GM18508 (cell line): ENCODE data around the gene ANKRD49.

Source experiments
- ATAC-seq: cut with Tn5 transposase; IDR thresholded peaks from one replicate; pipeline ENCODE4 v1.9.1; 2021; ENCODE audit warnings: moderate number of reproducible peaks; ENCODE audit not compliant: insufficient read depth, unreplicated experiment

ANKRD49 gene, protein sequence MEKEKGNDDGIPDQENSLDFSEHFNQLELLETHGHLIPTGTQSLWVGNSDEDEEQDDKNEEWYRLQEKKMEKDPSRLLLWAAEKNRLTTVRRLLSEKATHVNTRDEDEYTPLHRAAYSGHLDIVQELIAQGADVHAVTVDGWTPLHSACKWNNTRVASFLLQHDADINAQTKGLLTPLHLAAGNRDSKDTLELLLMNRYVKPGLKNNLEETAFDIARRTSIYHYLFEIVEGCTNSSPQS

DNA sequence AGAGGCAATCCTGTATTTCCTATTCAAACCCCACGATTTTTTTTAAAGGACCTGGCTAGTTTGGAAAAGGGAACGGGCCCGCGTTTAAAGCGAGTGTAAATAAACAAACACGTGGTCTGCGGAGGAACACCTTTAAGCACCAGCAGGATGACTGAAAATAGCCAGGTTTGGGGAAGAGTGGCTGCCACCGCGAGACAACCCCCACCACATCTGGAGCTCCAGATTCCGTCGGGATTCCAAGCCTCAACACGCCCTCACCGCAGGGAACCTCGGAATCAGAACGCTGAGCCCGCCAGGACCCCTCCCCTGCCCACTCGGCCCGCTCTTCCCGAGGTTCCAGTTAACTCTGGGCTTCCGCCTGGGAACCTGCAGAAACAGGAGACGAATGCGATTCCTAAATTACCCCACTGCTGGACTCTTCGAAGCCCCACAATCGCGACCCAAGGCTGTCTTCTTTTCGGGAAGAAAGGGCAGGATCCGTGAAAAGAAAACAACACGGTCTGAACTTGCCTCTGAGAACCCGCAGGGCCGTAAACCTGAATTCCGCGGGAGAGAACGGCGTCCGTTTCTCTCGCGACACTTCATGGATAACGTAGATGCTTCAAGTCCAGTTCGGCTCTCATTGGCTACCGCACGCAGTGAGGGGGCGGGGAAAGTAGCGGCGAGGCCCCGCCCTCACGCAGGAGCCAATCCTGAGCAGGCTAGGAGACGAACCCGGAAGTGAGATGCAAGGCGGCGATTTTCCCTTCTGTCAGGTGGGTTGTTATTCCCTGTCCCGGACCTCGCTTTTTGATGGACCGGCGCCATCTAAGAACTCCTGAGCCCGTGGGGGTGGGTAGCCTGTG lies at the start of gene ANKRD49, which contains the start of gene MRE11:
Gene ANKRD49 (plus strand): TSS at position 704 of the 845 bp plus-strand sequence. CDS start 2,710 bp downstream, outside the sequence.
Gene MRE11 (minus strand): TSS at position 564 of the 845 bp plus-strand sequence. CDS start 1,043 bp downstream, outside the sequence.
- peak; percentile 99 for ATAC-seq

DNA sequence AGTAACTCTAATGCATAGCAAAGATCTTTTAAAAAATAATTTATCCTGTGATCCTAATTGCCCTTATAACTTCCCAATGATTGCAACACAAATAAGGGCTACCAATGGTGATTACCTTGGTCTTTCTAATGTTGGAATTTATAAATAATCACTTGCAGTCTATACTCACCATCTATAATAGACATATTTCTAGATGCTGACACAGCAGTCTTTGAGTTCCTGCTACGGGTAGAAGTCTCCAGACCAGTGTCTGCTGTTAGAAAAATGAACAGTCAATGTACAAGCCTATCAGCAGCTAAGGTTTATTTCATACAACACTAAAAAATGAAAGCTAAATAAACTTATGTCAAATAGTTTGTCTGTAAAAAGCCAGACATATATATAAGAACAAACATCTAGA lies 48.1 kb upstream of the ANKRD49 start:
- no peak for ATAC-seq

DNA sequence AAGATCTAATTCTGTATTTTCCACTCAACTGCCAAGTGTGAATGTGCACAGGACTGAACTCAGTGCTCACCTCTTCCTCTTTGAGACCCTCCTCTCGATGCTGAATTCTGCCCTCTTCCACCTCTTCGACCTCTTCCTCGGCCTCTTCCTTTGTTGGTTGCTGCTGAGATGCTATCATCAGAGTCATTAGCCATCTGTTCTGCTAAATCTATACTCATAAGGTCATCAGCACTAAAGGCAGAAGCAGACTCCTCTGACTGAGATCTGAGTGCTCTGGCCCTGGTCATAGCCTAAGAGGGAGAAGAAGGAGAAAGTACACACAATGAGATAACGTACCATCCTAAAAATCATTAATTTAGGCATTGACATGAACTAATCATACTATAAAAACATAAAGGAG lies 46.6 kb upstream of the ANKRD49 start:
- ATAC-seq, result no peak

DNA sequence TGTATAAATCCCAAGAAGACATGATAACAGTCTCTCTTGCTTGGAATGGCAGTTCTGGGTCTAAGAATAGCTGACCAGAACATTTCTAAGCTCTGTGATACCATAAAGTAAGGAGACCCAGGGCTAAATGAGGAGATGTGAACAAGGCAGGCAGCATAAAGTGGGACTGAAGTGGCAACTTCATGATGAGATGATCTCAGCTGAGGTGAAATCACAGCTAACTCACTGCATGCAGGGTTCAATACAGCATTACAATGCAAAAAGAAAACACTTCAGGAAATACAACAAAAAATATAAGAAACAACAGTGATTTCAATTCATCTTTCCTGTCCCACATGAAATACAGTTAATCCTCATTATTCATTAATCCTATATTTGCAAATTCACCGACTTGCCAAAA lies 44.8 kb upstream of the ANKRD49 start:
- ATAC-seq, result no peak

DNA sequence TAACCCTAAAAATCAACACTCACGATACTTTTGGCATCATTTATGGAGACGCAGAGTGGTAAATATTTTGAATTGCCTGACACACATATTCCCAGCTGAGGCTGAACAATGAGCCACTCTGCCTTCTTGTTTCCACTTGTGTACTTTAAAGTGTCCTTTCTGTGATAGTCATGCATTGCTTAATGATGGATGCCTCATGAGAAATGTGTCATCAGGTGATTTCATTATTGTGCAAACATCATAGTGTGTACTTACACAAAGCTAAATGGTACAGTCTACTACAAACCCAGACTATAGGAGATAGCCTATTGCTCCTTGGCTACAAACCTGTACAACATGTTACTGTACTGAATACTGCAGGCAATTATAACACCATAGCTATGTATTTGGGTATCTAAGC lies 44.3 kb upstream of the ANKRD49 start:
- ATAC-seq, result no peak

DNA sequence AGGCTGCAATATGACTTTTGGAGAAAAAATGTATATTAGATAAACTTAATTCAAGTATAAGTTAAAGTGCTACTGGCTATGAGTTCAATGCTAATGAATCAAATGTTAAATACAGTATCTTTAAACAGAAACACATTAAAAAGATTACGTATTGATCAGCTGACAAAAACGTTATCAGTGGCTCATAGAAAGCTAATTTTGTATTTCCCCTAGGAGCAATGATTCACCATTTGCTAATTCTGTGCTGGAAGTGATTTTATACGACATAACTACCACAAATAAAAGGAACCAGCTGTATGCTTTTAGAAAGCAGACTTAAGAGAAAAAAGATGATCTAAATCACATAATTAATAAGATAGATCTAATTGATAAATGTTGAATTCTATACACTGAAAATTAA lies 43.7 kb upstream of the ANKRD49 start:
- no peak for ATAC-seq

DNA sequence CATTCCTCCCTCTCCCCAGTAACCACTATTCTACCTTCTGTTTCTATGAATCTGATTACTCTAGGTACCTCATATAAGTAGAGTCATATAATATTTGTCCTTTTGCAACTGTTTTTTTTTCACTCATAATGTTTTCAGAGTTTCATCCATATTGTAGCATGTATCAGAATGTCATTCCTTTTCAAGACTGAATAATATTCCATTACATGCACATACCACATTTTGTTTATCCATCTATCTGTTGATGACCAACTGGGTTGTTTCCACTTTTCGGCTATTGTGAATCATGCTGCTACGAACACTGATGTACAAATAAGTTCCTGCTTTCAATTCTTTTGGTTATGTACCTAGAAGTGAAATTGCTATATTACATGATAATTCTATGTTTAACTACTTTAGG lies 40.8 kb upstream of the ANKRD49 start:
- ATAC-seq, result no peak

DNA sequence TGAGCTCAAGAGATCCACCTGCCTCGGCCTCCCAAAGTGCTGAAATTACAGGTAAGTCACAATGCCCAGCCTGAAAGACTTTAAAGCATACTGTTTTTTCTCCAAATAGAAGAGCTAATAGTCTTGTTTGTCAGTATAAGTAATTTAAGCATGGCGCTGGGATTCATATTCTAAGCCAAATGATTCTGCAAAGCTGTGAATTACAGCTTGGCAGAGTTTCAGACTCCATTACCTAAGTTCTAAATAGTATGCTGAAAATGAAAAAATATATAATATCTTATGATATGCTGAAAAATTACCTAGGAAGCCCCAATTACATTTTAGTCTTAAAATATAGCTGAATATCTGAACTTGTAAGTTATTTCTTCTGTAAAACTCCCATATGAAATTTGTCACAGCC lies 39.5 kb upstream of the ANKRD49 start:
- ATAC-seq, result no peak

DNA sequence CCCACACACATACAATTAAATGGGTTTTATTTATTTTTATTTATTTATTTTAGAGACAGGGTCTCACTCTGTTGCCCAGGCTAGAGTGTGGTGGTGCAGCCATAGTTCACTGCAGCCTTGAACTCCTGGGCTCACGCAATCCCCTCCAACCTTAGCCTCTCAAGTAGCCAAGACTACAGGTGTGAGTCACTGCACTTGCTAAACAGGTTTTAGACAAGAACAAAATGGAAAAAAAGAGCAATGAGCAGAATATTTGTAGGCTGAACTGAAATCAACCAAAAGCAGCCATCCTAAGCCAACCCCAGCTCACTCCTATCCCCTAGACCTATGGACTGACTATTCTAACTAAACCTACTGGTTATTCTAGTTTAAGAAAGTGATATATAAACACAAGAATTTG lies 37.9 kb upstream of the ANKRD49 start:
- ATAC-seq, result no peak

DNA sequence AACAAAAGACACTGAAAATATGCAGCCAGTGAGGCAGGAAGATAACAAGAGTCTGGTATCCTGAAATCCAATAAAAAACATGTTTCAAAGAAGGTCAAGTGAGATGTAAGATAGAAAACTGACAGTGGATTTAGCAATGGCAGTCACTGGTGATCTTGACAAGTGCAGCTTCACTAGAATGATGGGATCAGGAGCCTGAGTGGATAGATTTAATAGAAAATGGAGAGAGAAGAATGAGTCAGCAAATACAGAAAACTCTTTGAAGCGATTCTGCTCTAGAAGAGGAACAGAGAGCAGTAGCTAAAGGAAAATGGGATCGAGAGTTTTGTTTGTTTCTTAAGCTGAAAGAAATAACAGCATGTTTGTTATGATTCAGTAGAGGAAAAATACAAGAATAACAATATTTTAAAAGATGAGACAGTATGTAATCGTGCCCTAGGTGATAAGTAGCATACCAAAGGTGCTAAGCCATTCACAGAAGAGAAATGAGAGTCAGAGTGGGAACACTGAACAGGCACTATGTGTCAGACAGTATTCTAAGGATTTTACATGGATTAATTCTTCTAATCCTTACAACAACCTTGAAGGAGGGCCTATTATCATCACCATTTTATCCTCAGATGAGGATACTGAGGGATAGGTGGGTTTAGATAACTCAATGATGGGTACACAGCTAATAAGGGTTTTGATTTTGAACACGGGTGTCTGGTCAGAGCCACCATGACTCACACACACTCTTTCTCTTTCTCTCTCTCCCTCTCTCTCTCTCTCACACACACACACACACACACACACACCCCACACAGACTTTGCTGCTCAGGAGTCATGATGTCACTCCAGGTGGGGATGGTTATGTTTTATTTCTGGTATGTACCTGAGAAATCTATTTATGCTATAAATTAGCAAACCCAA lies 36.4 kb upstream of the ANKRD49 start:
- ATAC-seq, result no peak

DNA sequence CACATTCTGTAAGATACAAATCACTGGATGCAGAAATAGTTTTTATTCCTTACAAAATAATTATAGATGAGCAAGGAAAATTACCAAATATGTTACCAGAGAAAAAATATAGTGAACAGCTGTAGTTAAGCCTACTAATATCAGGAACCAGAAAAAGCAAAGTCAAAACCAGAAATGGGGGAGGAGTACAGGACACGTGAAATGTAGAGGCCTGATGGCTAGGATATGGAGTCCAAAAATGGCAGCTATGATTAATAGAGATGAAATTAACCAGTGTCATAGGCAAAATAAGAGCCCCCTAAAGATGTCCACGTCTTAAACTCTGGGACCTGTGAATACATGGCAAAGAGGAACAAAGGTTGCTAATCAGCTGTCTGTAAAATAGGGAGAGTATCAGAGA lies 34.2 kb upstream of the ANKRD49 start:
- no peak for ATAC-seq

DNA sequence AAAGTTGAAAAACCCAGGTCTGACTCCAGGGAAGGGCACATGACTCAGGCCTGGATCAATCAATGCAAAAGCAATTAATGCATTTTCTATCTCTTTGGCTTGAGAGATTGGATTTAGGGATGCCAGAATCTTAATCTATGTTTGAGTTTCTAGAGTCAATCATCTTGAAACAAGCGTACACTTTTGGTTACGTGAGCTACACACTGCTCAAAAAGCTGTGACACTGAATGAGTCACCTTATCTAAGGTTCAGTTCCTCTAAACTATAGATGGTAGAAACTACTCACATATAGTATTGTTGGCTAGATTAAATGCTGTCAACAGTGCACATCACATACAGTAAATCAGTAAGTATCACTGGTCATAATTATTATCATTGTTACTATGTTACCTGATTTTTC lies 24.4 kb upstream of the ANKRD49 start:
- peak; percentile 72 for ATAC-seq

DNA sequence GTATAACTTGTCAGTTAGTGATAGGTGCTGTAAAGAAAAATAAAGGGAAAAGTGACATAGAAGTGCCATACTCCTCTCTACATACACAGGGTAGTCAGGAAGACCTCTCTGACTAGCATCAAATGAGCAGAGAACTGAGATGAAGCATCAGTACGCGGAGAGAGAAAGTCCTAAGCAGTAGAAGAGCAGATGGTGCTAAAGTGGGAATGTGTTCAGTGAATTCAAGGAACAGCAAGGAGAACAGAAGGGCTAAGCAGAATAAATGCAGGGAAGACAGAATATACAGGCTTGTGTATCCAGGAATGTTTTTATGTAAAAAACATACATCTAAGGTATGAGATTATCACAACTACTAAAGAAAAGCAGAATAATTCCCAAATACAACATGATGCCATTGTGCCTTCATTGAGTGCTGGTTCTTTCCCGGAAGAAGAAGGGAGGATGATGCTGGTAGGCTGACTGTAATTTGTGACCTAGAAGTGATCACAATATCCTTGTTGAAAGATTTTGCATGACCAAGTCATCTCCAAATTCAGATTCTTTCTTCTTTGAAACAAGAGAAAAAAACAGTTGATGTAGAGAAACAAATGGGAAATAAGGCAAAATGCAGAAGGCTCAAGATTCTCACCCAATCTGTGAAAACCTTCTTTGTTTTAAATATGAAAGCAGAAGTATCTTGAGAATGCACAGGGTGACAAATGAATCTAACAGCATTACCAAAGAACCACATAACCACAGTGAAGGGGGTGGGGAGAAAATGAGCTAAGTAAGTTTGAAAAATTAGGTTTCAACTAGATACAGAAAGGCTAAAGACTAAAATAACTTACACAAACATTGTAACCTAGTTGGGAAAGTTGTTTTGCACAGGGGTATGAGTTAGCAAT lies 20.6 kb upstream of the ANKRD49 start:
- ATAC-seq, result peak; percentile 86

DNA sequence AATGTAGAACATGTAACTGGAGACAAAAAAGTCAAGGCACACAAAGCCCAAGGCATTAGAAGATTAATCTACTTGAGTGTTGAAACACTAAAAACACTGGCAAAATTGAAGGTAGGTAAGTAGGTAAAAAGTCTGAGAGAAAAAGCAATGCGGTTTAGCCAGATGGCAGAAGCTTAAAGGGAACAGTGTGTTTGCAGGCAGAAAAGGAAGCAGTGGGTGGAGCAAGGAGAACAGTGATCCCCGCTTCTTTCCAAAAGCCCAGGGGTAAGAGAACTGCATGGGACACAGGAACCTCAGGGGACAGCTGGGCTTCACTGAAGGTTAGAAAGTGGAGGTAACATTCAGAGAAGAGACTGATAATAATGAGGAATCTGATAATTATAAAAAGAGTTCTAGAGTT lies 16.2 kb upstream of the ANKRD49 start:
- no peak for ATAC-seq

DNA sequence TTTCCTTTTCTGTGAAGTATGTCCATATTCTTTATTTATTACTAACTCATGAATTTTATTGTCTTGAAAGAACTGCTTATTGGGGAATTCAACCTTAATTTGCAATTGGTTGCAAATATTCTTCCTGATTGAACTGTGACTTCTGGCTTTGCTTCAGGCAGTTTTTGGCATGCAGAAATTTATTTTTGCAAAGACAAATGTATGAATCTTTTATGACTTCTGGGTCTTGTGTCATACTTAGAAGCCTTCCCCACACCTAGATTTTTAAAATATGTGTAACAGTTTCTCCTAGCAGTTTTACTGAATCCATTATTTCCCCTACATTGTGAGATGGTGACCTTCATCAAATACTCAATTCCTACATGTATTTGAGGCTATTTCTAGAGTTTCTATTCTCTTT lies 12.4 kb upstream of the ANKRD49 start:
- ATAC-seq, result no peak

DNA sequence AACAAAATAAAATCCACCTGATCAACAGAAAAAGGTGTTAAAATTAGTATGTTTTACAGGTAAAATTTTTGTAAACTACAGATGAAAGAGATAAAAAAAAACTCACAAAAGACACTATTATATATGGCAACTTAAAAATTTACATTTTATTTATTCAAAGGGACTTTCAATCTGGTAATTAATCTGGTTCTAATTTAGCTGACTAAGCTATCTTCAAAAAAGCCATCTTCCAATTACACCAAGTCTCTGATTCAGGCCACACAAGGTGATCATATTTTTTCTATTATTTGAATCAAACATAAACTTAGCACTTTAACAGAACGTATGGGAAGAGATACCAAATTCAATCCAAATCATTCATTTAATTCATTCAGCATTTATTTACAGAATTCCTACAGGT lies 7.7 kb upstream of the ANKRD49 start:
- ATAC-seq, result no peak

DNA sequence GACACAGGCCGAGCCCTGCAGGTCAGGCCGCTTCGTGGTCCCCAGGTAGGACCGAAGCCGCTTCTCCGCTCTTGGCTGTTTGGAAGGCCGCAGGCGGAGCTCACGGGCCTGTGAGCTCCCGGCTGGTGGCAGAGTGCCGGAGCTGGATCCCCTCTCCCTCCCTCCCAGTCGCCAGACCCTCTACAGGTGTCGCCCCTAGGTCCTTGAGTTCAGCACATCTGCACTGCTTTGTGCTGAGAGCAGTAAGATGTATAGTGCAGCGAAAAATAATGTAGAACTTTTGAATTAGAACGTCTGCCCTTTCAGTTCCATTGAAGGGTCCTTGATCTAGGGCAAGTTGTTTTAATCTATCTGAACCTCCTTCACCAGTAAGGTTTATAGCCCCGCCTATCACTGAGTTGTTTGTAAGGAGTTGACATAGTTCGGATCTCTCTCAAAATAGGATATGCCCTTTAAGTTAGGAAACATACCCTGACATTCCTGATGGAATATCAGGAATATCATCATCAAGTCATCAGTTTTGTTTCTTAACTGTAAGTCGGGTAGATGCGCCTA lies 419 bp downstream of the ANKRD49 start:
- ATAC-seq, result peak; percentile 30

DNA sequence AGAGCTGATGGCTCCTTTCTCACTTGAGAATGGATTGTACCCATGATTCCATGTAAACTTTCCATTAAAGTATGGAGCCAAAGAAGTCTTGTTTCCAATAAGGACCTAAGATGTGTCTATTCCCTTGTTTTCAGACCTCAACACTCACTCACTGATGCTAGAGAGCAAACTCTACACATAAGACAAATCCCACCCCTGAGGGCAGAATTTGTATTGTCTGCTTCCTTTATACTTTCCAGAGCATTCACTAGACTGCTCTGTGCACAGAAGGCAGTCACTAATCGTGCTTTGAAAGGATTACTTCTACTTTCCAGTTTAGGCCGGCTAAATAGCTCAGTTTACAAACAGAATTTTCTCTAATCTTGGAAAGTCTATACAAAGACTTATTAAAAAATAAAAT lies 6.4 kb downstream of the ANKRD49 start:
- ATAC-seq, result no peak

DNA sequence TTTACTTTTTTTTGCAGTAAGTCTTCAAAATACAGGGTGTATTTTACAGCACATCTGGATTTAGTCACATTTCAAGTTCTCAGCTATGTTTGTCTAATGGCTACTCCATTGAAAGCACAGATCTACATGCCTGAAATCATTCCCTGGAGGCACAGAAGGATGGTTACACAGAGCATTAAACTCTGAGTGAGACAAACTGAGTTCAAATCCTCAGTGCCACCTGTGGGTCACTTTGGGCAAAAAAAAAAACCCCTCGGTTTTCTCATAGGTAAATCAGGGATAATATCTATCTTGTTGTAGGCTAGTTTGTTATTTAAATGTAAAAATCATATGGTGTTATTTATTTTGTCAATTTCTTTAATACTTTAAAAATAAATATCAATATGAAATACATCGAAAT lies 7.7 kb downstream of the ANKRD49 start:
- ATAC-seq, result no peak
